Liver (tissue), 9 donors: ENCODE results near the gene LRRC18. TPM values are rescaled to one million over a fixed set of nuclear protein-coding genes. Genes with fewer than 3 reads are reported as not detected.

ENCODE experiments used
- DNase-seq: peaks from one replicate; pipeline ENCODE4 v3.0.0-alpha.2; 2017; ENCODE audit warnings: low spot score
- H3K27ac ChIP-seq, 2 donors: one replicate each; pipeline ENCODE4 v1.7.0; 2013; ENCODE audit warnings: inconsistent platforms in 2 of 2, low read length in 2 of 2, control low read depth in 1 of 2, low read depth in 1 of 2, mild to moderate bottlenecking in 1 of 2
- H3K27me3 ChIP-seq, 4 donors: one replicate each; pipeline versions ENCODE4 v1.6.1 to v1.7.0; 2013; ENCODE audit warnings: low read length in 3 of 4, inconsistent platforms in 1 of 4, mild to moderate bottlenecking in 1 of 4, moderate library complexity in 1 of 4; ENCODE audit not compliant: control insufficient read depth in 4 of 4, insufficient read depth in 4 of 4
- H3K36me3 ChIP-seq, 4 donors: one replicate each; pipeline versions ENCODE4 v1.6.1 to v1.7.0; 2013; ENCODE audit warnings: low read length in 3 of 4, mild to moderate bottlenecking in 3 of 4, low read depth in 1 of 4, moderate library complexity in 1 of 4; ENCODE audit not compliant: control insufficient read depth in 4 of 4, insufficient read depth in 3 of 4
- H3K4me1 ChIP-seq, 4 donors: one replicate each; pipeline versions ENCODE4 v1.6.1 to v1.7.0; 2013; ENCODE audit warnings: low read length in 3 of 4, mild to moderate bottlenecking in 3 of 4, moderate library complexity in 1 of 4; ENCODE audit not compliant: control insufficient read depth in 4 of 4, insufficient read depth in 4 of 4
- H3K4me3 ChIP-seq, 3 donors: one replicate each; pipeline versions ENCODE4 v1.6.1 to v1.7.0; 2013; ENCODE audit warnings: low read length in 3 of 3, control low read depth in 1 of 3, low read depth in 1 of 3, mild to moderate bottlenecking in 1 of 3
- H3K9ac ChIP-seq, 2 donors: one replicate each; pipeline ENCODE4 v1.7.0; 2013; ENCODE audit warnings: low read length in 2 of 2, mild to moderate bottlenecking in 2 of 2, moderate library complexity in 2 of 2, control low read depth in 1 of 2, low read depth in 1 of 2
- H3K9me3 ChIP-seq, 4 donors: one replicate each; pipeline versions ENCODE4 v1.6.1 to v1.7.0; 2013; ENCODE audit warnings: low read length in 3 of 4; ENCODE audit not compliant: control insufficient read depth in 4 of 4
- ATF3 ChIP-seq: IDR thresholded peaks from 2 replicates; pipeline ENCODE4 v1.6.1; 2016; ENCODE audit warnings: antibody characterized with exemption
- EGR1 ChIP-seq, 2 donors: IDR thresholded peaks; 2 replicates each; pipeline ENCODE4 v1.6.1; 2016 to 2018; ENCODE audit warnings: antibody characterized with exemption in 2 of 2, low read depth in 2 of 2
- FOXA2 ChIP-seq: IDR thresholded peaks from 2 replicates; pipeline ENCODE4 v1.6.1; 2016; ENCODE audit warnings: antibody characterized with exemption
- GABPA ChIP-seq, 2 donors: IDR thresholded peaks in 1 of 2; conservative IDR thresholded peaks in 1 of 2; 2 replicates each; pipeline ENCODE4 v1.6.1; 2016; ENCODE audit warnings: antibody characterized with exemption in 2 of 2, mild to moderate bottlenecking in 1 of 2, moderate library complexity in 1 of 2
- HNF4A ChIP-seq, 2 donors: conservative IDR thresholded peaks; 2 replicates each; pipeline ENCODE4 v1.6.1; 2016; ENCODE audit warnings: antibody characterized with exemption in 2 of 2, mild to moderate bottlenecking in 2 of 2
- HNF4G ChIP-seq: IDR thresholded peaks from 2 replicates; pipeline ENCODE4 v1.6.1; 2016; ENCODE audit warnings: antibody characterized with exemption
- JUND ChIP-seq, 2 donors: IDR thresholded peaks; 2 replicates each; pipeline ENCODE4 v1.6.1; 2016; ENCODE audit warnings: antibody characterized with exemption in 2 of 2
- MAX ChIP-seq: IDR thresholded peaks from 2 replicates; pipeline ENCODE4 v1.6.1; 2016; ENCODE audit warnings: antibody characterized with exemption
- NR2F2 ChIP-seq: IDR thresholded peaks from 2 replicates; pipeline ENCODE4 v1.6.1; 2016; ENCODE audit warnings: antibody characterized with exemption
- RAD21 ChIP-seq, 2 donors: IDR thresholded peaks; 2 replicates each; pipeline ENCODE4 v1.6.1; 2016; ENCODE audit warnings: antibody characterized with exemption in 2 of 2, mild to moderate bottlenecking in 2 of 2
- RXRA ChIP-seq, 2 donors: IDR thresholded peaks; 2 replicates each; pipeline ENCODE4 v1.6.1; 2017 to 2018; ENCODE audit warnings: antibody characterized with exemption in 2 of 2, mild to moderate bottlenecking in 1 of 2
- SP1 ChIP-seq: IDR thresholded peaks from 2 replicates; pipeline ENCODE4 v1.6.1; 2018; ENCODE audit warnings: antibody characterized with exemption, mild to moderate bottlenecking
- TAF1 ChIP-seq: conservative IDR thresholded peaks from 2 replicates; pipeline ENCODE4 v1.6.1; 2016; ENCODE audit warnings: antibody characterized with exemption, mild to moderate bottlenecking
- YY1 ChIP-seq: IDR thresholded peaks from 2 replicates; pipeline ENCODE4 v1.6.1; 2016; ENCODE audit warnings: antibody characterized with exemption, mild to moderate bottlenecking
- ZBTB33 ChIP-seq: IDR thresholded peaks from 2 replicates; pipeline ENCODE4 v1.6.1; 2016; ENCODE audit warnings: antibody characterized with exemption
- WGBS: extraction: QIAGEN DNeasy Blood & Tissue Kit; methylation state at CpG from one replicate; pipeline ENCODE4 v1.1.7; 2013; 5-methylcytosine and 5-hydroxymethylcytosine counted together
- polyA plus RNA-seq, 2 donors: library from polyadenylated mRNA; stranded (reverse) in 1 of 2; unstranded in 1 of 2; fragments of 200-250 nt in 1 of 2; fragments of >200 nt in 1 of 2; fragmentation: Nextera tagmentation in 1 of 2; extraction: Ambion mirVana in 1 of 2; gene quantifications; one replicate each; pipeline versions ENCODE4 v1.2.1 to v1.2.3, GENCODE V29; 2013 to 2015
- total RNA-seq, 2 donors: library from RNA; depleted of rRNA; stranded (reverse); fragments of >200 nt; gene quantifications; one replicate each; pipeline ENCODE4 v1.2.3, GENCODE V29; 2014
- TF ChIP-seq, protein P1 (sequence below): IDR thresholded peaks from 2 replicates; pipeline ENCODE4 v1.6.1; 2016; ENCODE audit warnings: antibody characterized with exemption, mild to moderate bottlenecking
- TF ChIP-seq, protein P2 (sequence below): fragments of 150-350 bp; IDR thresholded peaks from 2 replicates; pipeline ENCODE4 v1.5.1; 2017; ENCODE audit warnings: improper control_type of control experiment, low read depth, low read length; ENCODE audit not compliant: missing input control
- donor health status: healthy.
- donor health status: healthy.
- donor health status: healthy.
- donor health status: healthy.
- donor health status: healthy.

Gene LRRC18
- total and polyA plus RNA-seq, 4 donors, result not detected

DNA sequence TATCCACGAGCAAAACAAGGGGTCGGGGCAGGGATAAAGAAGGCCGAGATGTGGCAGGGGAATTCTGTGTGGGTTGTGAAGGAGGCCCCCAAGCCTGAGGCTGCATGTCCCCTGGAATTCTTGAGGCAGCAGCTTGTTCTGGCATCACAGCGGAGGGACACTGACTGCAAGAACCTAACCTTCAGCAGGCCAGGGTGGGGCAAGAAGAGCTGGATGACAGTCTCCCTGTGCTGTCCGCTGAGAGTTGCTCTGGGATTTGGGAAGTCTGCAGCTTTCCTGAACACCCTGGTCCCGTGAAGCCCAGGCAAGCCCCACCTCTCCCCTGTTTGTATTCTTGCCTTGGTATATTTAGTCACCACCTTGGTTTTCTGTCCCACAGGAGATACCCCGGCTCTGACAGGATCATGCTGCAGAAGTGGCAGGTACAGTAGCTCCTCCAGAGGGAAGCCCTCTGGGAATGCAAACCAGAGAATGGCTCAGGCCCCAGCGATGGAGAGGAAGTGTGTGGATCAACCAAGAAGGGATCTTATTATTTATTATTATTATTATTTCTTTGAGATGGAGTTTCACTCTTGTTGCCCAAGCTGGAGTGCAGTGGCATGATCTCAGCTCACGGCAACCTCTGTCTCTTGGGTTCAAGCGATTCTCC is 1.9 kb upstream of the LRRC18 start:
- 88% methylated on average over 10 of the region's 10 CpGs for WGBS
- TF ChIP-seq GABPA (IDR thresholded peaks at IDR 0.05 in 1 of 2, conservative IDR thresholded peaks at IDR 0.05 in 1 of 2) (no peak), YY1 (no peak), RAD21 (IDR thresholded peaks at IDR 0.05) (no peak), ATF3 (no peak), RXRA (IDR thresholded peaks at IDR 0.05) (no peak), JUND (IDR thresholded peaks at IDR 0.05) (no peak), ZBTB33 (no peak), HNF4A (conservative IDR thresholded peaks at IDR 0.05) (no peak), SP1 (no peak)
- TF ChIP-seq, protein P1, sequence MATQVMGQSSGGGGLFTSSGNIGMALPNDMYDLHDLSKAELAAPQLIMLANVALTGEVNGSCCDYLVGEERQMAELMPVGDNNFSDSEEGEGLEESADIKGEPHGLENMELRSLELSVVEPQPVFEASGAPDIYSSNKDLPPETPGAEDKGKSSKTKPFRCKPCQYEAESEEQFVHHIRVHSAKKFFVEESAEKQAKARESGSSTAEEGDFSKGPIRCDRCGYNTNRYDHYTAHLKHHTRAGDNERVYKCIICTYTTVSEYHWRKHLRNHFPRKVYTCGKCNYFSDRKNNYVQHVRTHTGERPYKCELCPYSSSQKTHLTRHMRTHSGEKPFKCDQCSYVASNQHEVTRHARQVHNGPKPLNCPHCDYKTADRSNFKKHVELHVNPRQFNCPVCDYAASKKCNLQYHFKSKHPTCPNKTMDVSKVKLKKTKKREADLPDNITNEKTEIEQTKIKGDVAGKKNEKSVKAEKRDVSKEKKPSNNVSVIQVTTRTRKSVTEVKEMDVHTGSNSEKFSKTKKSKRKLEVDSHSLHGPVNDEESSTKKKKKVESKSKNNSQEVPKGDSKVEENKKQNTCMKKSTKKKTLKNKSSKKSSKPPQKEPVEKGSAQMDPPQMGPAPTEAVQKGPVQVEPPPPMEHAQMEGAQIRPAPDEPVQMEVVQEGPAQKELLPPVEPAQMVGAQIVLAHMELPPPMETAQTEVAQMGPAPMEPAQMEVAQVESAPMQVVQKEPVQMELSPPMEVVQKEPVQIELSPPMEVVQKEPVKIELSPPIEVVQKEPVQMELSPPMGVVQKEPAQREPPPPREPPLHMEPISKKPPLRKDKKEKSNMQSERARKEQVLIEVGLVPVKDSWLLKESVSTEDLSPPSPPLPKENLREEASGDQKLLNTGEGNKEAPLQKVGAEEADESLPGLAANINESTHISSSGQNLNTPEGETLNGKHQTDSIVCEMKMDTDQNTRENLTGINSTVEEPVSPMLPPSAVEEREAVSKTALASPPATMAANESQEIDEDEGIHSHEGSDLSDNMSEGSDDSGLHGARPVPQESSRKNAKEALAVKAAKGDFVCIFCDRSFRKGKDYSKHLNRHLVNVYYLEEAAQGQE, result no peak
- no peaks in the 10 kb centered on the region for H3K27me3 ChIP-seq
- H3K4me1 ChIP-seq, result no peaks in the 10 kb centered on the region
- no peaks in the 10 kb centered on the region for H3K36me3 ChIP-seq
- H3K27ac ChIP-seq, result no peak overlapping the region
- H3K9ac ChIP-seq, result no peak overlapping the region
- no peak for DNase-seq
- no peak overlapping the region for H3K4me3 ChIP-seq
- H3K9me3 ChIP-seq, result no peaks in the 10 kb centered on the region

DNA sequence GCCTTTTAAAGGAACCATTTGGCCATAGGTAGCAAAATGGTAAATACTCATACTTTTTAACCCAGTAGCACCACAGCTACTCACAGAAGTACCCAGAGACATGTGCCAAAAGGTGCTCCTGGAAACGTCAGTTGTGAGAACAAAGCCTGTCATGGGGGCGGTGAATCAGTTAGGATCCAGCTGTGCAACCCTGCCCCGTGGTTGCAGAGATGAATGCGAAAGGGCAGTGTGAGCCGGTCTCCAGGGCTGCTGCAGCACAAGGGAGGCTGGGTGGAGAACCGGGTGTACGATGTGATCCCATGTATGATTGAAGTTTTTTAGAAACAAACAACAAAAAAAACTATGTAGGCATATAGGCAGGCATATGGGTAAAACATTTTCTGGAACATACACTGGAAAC is 1.3 kb upstream of the LRRC18 start:
- no peaks in the 10 kb centered on the region for H3K36me3 ChIP-seq
- no peaks in the 10 kb centered on the region for H3K27me3 ChIP-seq
- H3K4me1 ChIP-seq, result no peaks in the 10 kb centered on the region
- no peak overlapping the region for H3K9ac ChIP-seq
- DNase-seq, result no peak
- 81% methylated on average over 7 of the region's 7 CpGs for WGBS
- H3K4me3 ChIP-seq, result no peak overlapping the region
- no peaks in the 10 kb centered on the region for H3K9me3 ChIP-seq
- no peak overlapping the region for H3K27ac ChIP-seq
- no peak for TF ChIP-seq HNF4A (conservative IDR thresholded peaks at IDR 0.05)
- TF ChIP-seq EGR1 (IDR thresholded peaks at IDR 0.05; ENCODE audit: low read depth in 2 of 2), result no peak
- TF ChIP-seq ATF3, result no peak
- TF ChIP-seq YY1, result no peak
- TF ChIP-seq GABPA (IDR thresholded peaks at IDR 0.05 in 1 of 2, conservative IDR thresholded peaks at IDR 0.05 in 1 of 2), result no peak
- no peak for TF ChIP-seq HNF4G
- no peak for TF ChIP-seq TAF1
- TF ChIP-seq FOXA2, result no peak
- TF ChIP-seq, protein P2, sequence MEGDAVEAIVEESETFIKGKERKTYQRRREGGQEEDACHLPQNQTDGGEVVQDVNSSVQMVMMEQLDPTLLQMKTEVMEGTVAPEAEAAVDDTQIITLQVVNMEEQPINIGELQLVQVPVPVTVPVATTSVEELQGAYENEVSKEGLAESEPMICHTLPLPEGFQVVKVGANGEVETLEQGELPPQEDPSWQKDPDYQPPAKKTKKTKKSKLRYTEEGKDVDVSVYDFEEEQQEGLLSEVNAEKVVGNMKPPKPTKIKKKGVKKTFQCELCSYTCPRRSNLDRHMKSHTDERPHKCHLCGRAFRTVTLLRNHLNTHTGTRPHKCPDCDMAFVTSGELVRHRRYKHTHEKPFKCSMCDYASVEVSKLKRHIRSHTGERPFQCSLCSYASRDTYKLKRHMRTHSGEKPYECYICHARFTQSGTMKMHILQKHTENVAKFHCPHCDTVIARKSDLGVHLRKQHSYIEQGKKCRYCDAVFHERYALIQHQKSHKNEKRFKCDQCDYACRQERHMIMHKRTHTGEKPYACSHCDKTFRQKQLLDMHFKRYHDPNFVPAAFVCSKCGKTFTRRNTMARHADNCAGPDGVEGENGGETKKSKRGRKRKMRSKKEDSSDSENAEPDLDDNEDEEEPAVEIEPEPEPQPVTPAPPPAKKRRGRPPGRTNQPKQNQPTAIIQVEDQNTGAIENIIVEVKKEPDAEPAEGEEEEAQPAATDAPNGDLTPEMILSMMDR, result no peak
- TF ChIP-seq, protein P1, result no peak
- no peak for TF ChIP-seq MAX
- TF ChIP-seq ZBTB33, result no peak
- no peak for TF ChIP-seq JUND (IDR thresholded peaks at IDR 0.05)
- TF ChIP-seq RXRA (IDR thresholded peaks at IDR 0.05), result no peak
- no peak for TF ChIP-seq NR2F2
- TF ChIP-seq SP1, result no peak
